Neural cell (in vitro differentiated cells): ENCODE measurements around the gene C1QTNF7. TPM values are rescaled to one million over a fixed set of nuclear protein-coding genes. Genes with fewer than 3 reads are reported as not detected.

Experiments
- H2AFZ ChIP-seq: fragments of 200-600, 300-800 bp; sonication (generic), shearing (Covaris generic); 2 replicates; pipeline ENCODE4 v1.6.0; 2014; ENCODE audit warnings: low read depth, mild to moderate bottlenecking, antibody characterized with exemption, low read length, moderate library complexity
- H3F3A ChIP-seq: fragments of 200-600 bp; shearing (Covaris generic); 2 replicates; pipeline ENCODE4 v1.6.1; 2016; ENCODE audit warnings: mild to moderate bottlenecking, moderate library complexity, mixed read lengths, antibody characterized with exemption, low read length; ENCODE audit not compliant: insufficient read depth, poor library complexity, severe bottlenecking
- H3K27ac ChIP-seq: fragments of 200-600, 300-800 bp; sonication (generic), shearing (Covaris generic); 2 replicates; pipeline ENCODE4 v1.5.1; 2014; ENCODE audit warnings: mild to moderate bottlenecking, low read length, moderate library complexity
- H3K27me3 ChIP-seq: fragments of 300-800, 200-600 bp; sonication (generic), shearing (Covaris generic); 2 replicates; pipeline ENCODE4 v1.6.0; 2014; ENCODE audit warnings: mild to moderate bottlenecking, low read depth, low read length, moderate library complexity; ENCODE audit not compliant: insufficient read depth
- H3K36me3 ChIP-seq: fragments of 300-800, 200-600 bp; sonication (generic), shearing (Covaris generic); 2 replicates; pipeline ENCODE4 v1.5.1; 2014; ENCODE audit warnings: mild to moderate bottlenecking, antibody characterized with exemption, low read length, moderate library complexity; ENCODE audit not compliant: insufficient read depth
- H3K4me2 ChIP-seq: fragments of 300-800, 200-600 bp; sonication (generic), shearing (Covaris generic); 2 replicates; pipeline ENCODE4 v1.6.0; 2014; ENCODE audit warnings: mild to moderate bottlenecking, low read length
- H3K4me3 ChIP-seq: fragments of 300-800, 200-600 bp; sonication (generic), shearing (Covaris generic); 2 replicates; pipeline ENCODE4 v1.5.1; 2014; ENCODE audit warnings: mild to moderate bottlenecking, low read length, moderate library complexity
- H3K79me2 ChIP-seq: fragments of 200-600 bp; shearing (Covaris generic); replicated peaks from 2 replicates; pipeline ENCODE4 v1.6.0; 2014; ENCODE audit warnings: mild to moderate bottlenecking, low read length, moderate library complexity; ENCODE audit not compliant: insufficient read depth
- H3K9ac ChIP-seq: fragments of 300-800, 200-600 bp; sonication (generic), shearing (Covaris generic); 2 replicates; pipeline ENCODE4 v1.6.1; 2016; ENCODE audit warnings: mild to moderate bottlenecking, low read length, mixed read lengths
- H3K9me2 ChIP-seq: fragments of 200-600 bp; shearing (Covaris generic); 2 replicates; pipeline ENCODE4 v1.6.1; 2016; ENCODE audit warnings: mild to moderate bottlenecking, low read length, mixed read lengths; ENCODE audit not compliant: insufficient read depth
- H3K9me3 ChIP-seq: fragments of 200-600, 300-800 bp; sonication (generic), shearing (Covaris generic); 2 replicates; pipeline ENCODE4 v1.6.1; 2016; ENCODE audit warnings: mild to moderate bottlenecking, mixed run types, low read length, moderate library complexity, mixed read lengths
- H4K20me1 ChIP-seq: fragments of 200-600 bp; shearing (Covaris generic); 2 replicates; pipeline ENCODE4 v1.6.1; 2016; ENCODE audit warnings: mild to moderate bottlenecking, mixed run types; ENCODE audit not compliant: insufficient read depth
- EP300 ChIP-seq: fragments of 450-650 bp; conservative IDR thresholded peaks from 2 replicates; pipeline ENCODE4 v1.6.1; 2014; ENCODE audit warnings: antibody characterized with exemption, mild to moderate bottlenecking, moderate library complexity; ENCODE audit not compliant: poor library complexity, severe bottlenecking
- EZH2 ChIP-seq: fragments of 200-600, 300-800 bp; shearing (Covaris generic), sonication (generic); IDR thresholded peaks from 2 replicates; pipeline ENCODE4 v1.6.1; 2014; ENCODE audit warnings: antibody characterized with exemption, low read length, borderline replicate concordance, mild to moderate bottlenecking; ENCODE audit not compliant: insufficient read depth, poor library complexity, severe bottlenecking
- MXI1 ChIP-seq: fragments of 450-650 bp; conservative IDR thresholded peaks from 2 replicates; pipeline ENCODE4 v1.6.1; 2014; ENCODE audit warnings: antibody characterized with exemption, mild to moderate bottlenecking; ENCODE audit not compliant: poor library complexity, severe bottlenecking
- POLR2AphosphoS5 ChIP-seq: IDR thresholded peaks from 2 replicates; pipeline ENCODE4 v1.6.1; 2012
- RAD21 ChIP-seq: fragments of 450-650 bp; conservative IDR thresholded peaks from 2 replicates; pipeline ENCODE4 v1.6.1; 2014; ENCODE audit warnings: antibody characterized with exemption, mild to moderate bottlenecking, moderate library complexity
- SMC3 ChIP-seq: fragments of 450-650 bp; conservative IDR thresholded peaks from 2 replicates; pipeline ENCODE4 v1.6.1; 2014; ENCODE audit warnings: antibody characterized with exemption, mild to moderate bottlenecking, moderate library complexity; ENCODE audit not compliant: poor library complexity
- TAF1 ChIP-seq: IDR thresholded peaks from 2 replicates; pipeline ENCODE4 v1.6.1; 2012; ENCODE audit warnings: low read depth
- polyA plus RNA-seq: library from polyadenylated mRNA; depleted of rRNA; stranded (reverse); fragments of >200 nt; gene quantifications from 2 replicates; pipeline ENCODE4 v1.2.3, GENCODE V29; 2014
- TF ChIP-seq, protein P1 (sequence below): IDR thresholded peaks from 2 replicates; pipeline ENCODE4 v1.6.1; 2012; ENCODE audit warnings: borderline replicate concordance
- TF ChIP-seq, protein P2 (sequence below): fragments of 450-650 bp; IDR thresholded peaks from 2 replicates; pipeline ENCODE4 v1.5.1; 2014; ENCODE audit warnings: antibody characterized with exemption, mild to moderate bottlenecking, moderate library complexity; ENCODE audit not compliant: poor library complexity, severe bottlenecking

Gene C1QTNF7
- polyA plus RNA-seq, 1 donor from 2014 or later: not detected

DNA sequence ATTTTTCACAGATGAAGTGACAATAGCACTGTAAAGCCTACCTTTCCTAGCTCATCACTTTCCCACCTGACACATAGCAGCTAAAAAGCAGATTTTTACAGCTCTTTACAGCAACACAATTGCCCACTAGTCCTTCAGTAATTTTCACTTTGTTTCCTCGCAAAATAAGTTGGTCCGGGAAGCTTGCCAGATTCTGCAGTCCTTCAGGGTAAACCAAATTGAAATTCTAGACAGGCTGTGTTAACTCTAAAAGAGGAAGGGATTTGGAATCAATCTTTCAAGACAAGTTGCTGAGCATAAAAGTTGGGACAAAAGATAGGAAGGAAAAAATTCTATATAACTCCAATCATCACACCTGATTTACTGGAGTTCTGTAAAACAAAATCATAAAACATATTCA, 8.7 kb downstream of the C1QTNF7 start:
- no peak overlapping the region for H3K27ac ChIP-seq
- TF ChIP-seq RAD21: no peak
- no peak for TF ChIP-seq POLR2AphosphoS5
- no peak for TF ChIP-seq EZH2
- TF ChIP-seq, protein P1, sequence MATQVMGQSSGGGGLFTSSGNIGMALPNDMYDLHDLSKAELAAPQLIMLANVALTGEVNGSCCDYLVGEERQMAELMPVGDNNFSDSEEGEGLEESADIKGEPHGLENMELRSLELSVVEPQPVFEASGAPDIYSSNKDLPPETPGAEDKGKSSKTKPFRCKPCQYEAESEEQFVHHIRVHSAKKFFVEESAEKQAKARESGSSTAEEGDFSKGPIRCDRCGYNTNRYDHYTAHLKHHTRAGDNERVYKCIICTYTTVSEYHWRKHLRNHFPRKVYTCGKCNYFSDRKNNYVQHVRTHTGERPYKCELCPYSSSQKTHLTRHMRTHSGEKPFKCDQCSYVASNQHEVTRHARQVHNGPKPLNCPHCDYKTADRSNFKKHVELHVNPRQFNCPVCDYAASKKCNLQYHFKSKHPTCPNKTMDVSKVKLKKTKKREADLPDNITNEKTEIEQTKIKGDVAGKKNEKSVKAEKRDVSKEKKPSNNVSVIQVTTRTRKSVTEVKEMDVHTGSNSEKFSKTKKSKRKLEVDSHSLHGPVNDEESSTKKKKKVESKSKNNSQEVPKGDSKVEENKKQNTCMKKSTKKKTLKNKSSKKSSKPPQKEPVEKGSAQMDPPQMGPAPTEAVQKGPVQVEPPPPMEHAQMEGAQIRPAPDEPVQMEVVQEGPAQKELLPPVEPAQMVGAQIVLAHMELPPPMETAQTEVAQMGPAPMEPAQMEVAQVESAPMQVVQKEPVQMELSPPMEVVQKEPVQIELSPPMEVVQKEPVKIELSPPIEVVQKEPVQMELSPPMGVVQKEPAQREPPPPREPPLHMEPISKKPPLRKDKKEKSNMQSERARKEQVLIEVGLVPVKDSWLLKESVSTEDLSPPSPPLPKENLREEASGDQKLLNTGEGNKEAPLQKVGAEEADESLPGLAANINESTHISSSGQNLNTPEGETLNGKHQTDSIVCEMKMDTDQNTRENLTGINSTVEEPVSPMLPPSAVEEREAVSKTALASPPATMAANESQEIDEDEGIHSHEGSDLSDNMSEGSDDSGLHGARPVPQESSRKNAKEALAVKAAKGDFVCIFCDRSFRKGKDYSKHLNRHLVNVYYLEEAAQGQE: no peak
- TF ChIP-seq MXI1: no peak
- TF ChIP-seq SMC3: no peak
- TF ChIP-seq TAF1: no peak
- TF ChIP-seq, protein P2, sequence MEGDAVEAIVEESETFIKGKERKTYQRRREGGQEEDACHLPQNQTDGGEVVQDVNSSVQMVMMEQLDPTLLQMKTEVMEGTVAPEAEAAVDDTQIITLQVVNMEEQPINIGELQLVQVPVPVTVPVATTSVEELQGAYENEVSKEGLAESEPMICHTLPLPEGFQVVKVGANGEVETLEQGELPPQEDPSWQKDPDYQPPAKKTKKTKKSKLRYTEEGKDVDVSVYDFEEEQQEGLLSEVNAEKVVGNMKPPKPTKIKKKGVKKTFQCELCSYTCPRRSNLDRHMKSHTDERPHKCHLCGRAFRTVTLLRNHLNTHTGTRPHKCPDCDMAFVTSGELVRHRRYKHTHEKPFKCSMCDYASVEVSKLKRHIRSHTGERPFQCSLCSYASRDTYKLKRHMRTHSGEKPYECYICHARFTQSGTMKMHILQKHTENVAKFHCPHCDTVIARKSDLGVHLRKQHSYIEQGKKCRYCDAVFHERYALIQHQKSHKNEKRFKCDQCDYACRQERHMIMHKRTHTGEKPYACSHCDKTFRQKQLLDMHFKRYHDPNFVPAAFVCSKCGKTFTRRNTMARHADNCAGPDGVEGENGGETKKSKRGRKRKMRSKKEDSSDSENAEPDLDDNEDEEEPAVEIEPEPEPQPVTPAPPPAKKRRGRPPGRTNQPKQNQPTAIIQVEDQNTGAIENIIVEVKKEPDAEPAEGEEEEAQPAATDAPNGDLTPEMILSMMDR: no peak
- no peak for TF ChIP-seq EP300
- no peak overlapping the region for H3K4me3 ChIP-seq
- H2AFZ ChIP-seq: no peak overlapping the region
- no peaks in the 10 kb centered on the region for H3K27me3 ChIP-seq
- no peaks in the 10 kb centered on the region for H3K79me2 ChIP-seq
- no peaks in the 10 kb centered on the region for H3K9me2 ChIP-seq
- H3K4me2 ChIP-seq: no peak overlapping the region
- H4K20me1 ChIP-seq: no peaks in the 10 kb centered on the region
- H3K9ac ChIP-seq: no peak overlapping the region
- H3K36me3 ChIP-seq: no peaks in the 10 kb centered on the region
- no peaks in the 10 kb centered on the region for H3F3A ChIP-seq
- H3K9me3 ChIP-seq: no peaks in the 10 kb centered on the region

DNA sequence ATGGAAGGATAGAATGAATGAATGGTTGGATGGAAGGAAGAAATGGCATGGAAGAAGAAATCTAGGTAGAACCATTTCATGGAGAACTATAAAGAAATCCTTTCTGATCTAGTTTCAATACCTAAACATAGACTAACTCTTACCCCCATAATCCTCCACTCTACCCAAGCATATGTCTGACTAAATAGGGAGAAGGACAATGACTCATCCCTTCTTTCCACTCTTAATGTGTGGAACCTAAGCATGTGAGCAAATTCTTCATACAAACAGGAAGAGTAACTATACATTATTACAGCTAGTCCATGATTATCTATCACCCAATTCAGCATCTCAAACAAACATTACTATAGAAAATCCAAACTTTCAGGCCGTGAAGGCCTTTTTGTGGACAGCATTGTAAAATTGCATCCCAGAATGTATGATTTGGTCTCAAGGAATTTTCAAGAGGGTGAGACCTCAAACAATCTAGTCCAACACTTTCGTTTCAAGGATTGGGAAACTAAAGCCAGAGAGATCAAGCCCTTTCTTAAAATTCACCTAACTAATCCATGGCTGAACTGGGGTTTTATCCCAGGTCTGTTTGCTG, 11.2 kb downstream of the C1QTNF7 start:
- Histone ChIP-seq H3K4me2 (no peak overlapping the region), H4K20me1 (no peaks in the 10 kb centered on the region), H3K79me2 (no peaks in the 10 kb centered on the region), H3K9me3 (no peaks in the 10 kb centered on the region), H3K27me3 (no peaks in the 10 kb centered on the region), H3F3A (no peaks in the 10 kb centered on the region), H3K9me2 (no peaks in the 10 kb centered on the region), H3K27ac (no peak overlapping the region), H3K4me3 (no peak overlapping the region), H3K9ac (no peak overlapping the region), H3K36me3 (no peaks in the 10 kb centered on the region), H2AFZ (no peak overlapping the region)
- TF ChIP-seq, protein P1: no peak
- TF ChIP-seq, protein P2: no peak
- TF ChIP-seq EZH2 (no peak), TAF1 (no peak), RAD21 (no peak), POLR2AphosphoS5 (no peak), EP300 (no peak), MXI1 (no peak), SMC3 (no peak)
